IMR-90 (cell line): ENCODE data around the gene NTSR2.

Experiments used
- CHD1 ChIP-seq: IDR thresholded peaks from 2 replicates; pipeline ENCODE4 v1.6.1; 2012; ENCODE audit warnings: low read depth, low read length, improper control_type of control experiment
- TF ChIP-seq, protein P1 (sequence below): conservative IDR thresholded peaks from 2 replicates; pipeline ENCODE4 v1.5.1; 2012; ENCODE audit warnings: mild to moderate bottlenecking, low read depth, low read length, improper control_type of control experiment
- TF ChIP-seq, protein P2 (sequence below): fragments of 150-350 bp; IDR thresholded peaks from 2 replicates; pipeline ENCODE4 v1.6.1; 2016; ENCODE audit warnings: low read depth, mild to moderate bottlenecking, low read length, moderate library complexity, borderline replicate concordance

DNA sequence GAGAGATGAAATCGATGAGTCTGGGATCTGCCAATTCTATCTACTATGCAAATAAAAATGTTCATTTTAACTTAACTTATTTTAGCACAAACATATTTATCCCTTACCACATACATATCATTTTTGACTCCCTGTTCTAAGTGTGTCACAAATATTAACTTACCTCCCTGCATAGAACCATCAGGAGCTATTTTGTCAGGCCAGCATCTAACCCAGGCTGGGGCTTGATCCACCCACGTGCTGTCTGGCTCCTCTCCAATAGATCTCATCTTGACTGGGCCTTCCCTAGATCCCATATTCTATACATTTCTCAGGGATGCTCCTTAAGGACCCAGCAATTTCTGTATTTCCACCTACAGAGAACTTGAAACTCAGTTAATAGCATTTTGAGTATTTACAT, 20.9 kb downstream of the NTSR2 start:
- TF ChIP-seq, protein P1, sequence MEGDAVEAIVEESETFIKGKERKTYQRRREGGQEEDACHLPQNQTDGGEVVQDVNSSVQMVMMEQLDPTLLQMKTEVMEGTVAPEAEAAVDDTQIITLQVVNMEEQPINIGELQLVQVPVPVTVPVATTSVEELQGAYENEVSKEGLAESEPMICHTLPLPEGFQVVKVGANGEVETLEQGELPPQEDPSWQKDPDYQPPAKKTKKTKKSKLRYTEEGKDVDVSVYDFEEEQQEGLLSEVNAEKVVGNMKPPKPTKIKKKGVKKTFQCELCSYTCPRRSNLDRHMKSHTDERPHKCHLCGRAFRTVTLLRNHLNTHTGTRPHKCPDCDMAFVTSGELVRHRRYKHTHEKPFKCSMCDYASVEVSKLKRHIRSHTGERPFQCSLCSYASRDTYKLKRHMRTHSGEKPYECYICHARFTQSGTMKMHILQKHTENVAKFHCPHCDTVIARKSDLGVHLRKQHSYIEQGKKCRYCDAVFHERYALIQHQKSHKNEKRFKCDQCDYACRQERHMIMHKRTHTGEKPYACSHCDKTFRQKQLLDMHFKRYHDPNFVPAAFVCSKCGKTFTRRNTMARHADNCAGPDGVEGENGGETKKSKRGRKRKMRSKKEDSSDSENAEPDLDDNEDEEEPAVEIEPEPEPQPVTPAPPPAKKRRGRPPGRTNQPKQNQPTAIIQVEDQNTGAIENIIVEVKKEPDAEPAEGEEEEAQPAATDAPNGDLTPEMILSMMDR, result no peak
- no peak for TF ChIP-seq CHD1
- TF ChIP-seq, protein P2, sequence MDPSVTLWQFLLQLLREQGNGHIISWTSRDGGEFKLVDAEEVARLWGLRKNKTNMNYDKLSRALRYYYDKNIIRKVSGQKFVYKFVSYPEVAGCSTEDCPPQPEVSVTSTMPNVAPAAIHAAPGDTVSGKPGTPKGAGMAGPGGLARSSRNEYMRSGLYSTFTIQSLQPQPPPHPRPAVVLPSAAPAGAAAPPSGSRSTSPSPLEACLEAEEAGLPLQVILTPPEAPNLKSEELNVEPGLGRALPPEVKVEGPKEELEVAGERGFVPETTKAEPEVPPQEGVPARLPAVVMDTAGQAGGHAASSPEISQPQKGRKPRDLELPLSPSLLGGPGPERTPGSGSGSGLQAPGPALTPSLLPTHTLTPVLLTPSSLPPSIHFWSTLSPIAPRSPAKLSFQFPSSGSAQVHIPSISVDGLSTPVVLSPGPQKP, result no peak
